ENCODE measurements around the gene DMAC2.

The DMAC2 gene

GRCh38 chr19:41425174-41426115 is 14.3 kb downstream of the DMAC2 start:
- TF ChIP-seq CTCF (IDR thresholded peaks at IDR 0.05; ENCODE audit: borderline replicate concordance, insufficient read depth, low read depth, low read length): no peak
- H3K4me3 ChIP-seq (ENCODE audit: low read depth, low read length): no peak overlapping the region

- TF ChIP-seq CTCF (IDR thresholded peaks at IDR 0.05; ENCODE audit: borderline replicate concordance, insufficient read depth, low read depth, low read length): no peak
These were observed 15.2 kb downstream of the DMAC2 start for GRCh38 chr19:41424335-41425173.

GRCh38 chr19:41422955-41423354 is 16.8 kb downstream of the DMAC2 start:
- TF ChIP-seq CTCF (IDR thresholded peaks at IDR 0.05; ENCODE audit: borderline replicate concordance, insufficient read depth, low read depth, low read length): no peak
- no peak overlapping the region for H3K4me3 ChIP-seq (ENCODE audit: low read depth, low read length)

More at GRCh38 chr19:41424335-41425173, 15.2 kb downstream of the DMAC2 start:
- no peak overlapping the region for H3K4me3 ChIP-seq (ENCODE audit: low read depth, low read length)

- no peak for TF ChIP-seq CTCF (IDR thresholded peaks at IDR 0.05; ENCODE audit: borderline replicate concordance, insufficient read depth, low read depth, low read length)
- H3K4me3 ChIP-seq (ENCODE audit: low read depth, low read length): no peak overlapping the region
These were observed 17.3 kb downstream of the DMAC2 start for GRCh38 chr19:41422456-41422855.

GRCh38 chr19:41421973-41422372 is 17.7 kb downstream of the DMAC2 start:
- no peak overlapping the region for H3K4me3 ChIP-seq (ENCODE audit: low read depth, low read length)
- TF ChIP-seq CTCF (IDR thresholded peaks at IDR 0.05; ENCODE audit: borderline replicate concordance, insufficient read depth, low read depth, low read length): no peak

- H3K4me3 ChIP-seq (ENCODE audit: low read depth, low read length): no peak overlapping the region
- TF ChIP-seq CTCF (IDR thresholded peaks at IDR 0.05; ENCODE audit: borderline replicate concordance, insufficient read depth, low read depth, low read length): no peak
These were observed 18.4 kb downstream of the DMAC2 start for GRCh38 chr19:41421314-41421713.
